ENCODE results near the gene GUK1.
"Not testable (repeated sequence)": the region's sequence is repeated elsewhere in the genome, so short reads cannot be mapped to it uniquely, and the experiment has no call there.

GUK1 gene

DNA sequence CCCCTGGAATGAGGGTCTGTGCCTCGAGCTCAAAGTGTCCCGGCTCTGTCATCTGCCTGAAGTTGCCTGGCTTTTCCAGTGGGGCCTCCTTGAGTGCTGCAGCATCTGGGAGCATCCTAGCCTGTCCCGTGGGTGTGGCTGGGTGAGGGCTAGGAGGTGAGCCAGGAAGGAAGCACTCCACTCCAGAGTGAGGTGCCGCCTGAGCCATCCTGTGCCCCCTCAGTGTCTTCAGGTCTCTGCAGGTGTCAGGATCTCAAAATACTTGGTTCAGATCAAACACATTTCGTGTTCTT is 37.0 kb downstream of the GUK1 start:
- no peak for DNase-seq (ENCODE audit: low read depth)

DNA sequence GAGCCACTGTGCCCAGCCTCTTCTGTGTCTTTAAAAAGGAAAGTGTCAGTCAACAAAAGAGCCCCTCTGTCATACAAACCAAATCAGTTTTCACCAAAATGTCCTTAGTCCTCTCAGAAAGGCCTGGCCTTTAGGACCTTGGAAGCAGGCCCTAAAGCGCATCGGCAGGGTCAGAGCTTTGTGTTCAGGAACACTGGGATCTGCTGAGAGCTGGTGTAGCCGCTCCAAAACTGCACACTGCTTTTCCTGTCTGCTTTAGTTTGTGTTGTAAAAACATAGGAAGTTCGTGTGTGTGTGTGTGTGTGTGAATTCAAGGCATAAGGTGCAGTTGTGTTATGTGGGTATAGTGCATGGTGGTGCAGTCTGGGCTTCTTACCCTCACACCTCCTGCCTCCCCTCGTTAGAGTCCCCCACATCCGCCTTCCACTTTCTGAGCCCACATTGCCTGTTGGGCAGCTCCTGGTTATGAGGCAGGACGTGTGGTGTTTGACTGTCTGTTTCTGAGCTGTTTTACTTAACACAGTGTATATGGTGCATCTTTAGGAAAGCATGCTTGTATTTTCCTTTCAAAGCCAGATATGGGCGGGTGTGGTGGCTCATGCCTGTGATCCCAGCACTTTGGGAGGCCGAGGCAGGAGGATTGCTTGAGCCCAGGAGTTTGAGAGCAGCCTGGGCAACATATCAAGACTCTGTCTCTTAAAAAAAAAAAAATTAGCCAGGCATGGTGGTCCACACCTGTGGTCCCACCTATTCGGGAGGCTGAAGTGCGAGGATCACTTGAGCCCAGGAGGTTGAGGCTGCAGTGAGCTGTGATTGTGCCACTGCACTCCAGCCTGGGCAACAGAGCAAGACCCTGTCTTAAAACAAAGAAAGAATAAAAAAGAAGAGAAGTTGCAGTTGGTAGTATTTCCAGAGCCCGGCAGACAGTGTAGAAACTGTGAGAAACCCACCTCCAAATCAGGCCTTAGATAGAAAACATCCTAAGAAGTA is 37.9 kb downstream of the GUK1 start:
- DNase-seq (ENCODE audit: low read depth) = no peak

DNA sequence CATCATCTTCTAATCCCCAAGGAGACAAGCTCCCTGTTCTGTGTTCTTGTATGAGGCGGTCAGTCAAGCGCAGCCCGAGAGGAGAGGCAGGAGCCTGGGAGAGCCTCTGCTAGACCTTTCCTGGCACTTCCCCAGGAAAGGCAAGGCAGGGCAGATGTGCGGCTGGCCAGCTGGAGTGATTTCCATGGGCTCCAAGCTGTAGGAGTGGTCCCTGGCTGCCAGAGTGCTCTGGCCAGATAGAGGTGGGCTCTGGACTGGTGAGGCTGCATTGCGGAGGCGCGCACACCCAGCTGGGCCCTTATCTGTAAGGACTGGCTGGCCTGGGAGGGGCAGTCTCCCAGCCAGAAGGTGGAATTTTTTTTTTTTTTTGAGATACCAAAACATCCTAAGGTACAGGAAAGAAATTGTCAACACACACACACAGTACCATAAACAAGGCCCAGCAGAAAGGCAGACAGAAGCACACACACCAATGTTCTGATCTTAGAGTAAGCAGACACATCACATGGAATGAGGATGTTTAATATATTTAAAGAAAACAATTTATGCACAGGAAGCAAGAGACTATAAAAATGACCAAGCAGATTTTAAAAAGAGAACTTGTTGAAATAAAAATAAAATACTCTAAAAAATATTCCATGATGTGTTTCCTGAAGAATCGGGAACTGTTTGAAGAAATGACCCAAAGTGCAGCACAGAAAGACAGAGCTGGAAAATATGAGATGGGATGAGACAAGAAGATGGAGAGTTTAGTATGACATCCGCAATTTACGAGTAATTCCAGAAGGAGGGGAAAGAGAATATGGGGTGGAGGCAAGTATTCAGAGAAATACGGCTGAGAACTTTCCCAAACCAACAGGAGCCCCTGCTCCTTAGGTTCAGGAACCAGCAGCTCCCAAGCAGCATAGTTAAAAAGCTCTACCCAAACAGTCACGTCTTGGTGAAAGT is 38.9 kb downstream of the GUK1 start:
- DNase-seq (ENCODE audit: low read depth) = no peak

DNA sequence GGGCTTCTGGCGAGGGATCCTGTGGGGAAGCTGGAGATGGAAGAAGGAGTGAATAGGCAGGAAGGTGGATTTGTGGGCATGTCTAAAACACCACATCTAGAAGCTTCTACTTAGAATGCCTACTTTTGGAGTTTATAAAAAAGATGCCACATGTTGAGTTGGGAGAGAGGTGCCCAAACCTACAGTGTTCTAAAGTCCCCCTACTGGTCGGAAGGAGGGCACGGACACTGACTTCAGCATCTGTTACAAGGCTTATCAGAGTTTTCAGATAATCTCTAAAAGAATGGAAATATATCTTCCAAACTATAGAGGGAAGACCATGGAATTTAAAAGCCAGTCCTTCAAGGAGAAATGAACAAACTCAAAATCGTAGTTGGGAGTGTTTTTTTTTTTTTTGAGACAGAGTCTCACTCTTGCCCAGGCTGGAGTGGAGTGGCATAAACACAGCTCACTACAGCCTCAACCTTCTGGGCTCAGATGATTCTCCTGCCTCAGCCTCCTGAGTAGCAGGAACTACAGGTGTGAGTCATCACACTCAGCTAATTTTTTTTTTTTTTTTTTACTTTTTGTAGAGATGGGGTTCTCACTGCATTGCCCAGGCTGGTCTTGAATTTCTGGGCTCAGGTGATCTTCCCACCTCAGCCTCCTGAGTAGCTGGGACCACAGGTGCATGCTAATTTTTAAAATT is 40.3 kb downstream of the GUK1 start:
- no peak for DNase-seq (ENCODE audit: low read depth)

DNA sequence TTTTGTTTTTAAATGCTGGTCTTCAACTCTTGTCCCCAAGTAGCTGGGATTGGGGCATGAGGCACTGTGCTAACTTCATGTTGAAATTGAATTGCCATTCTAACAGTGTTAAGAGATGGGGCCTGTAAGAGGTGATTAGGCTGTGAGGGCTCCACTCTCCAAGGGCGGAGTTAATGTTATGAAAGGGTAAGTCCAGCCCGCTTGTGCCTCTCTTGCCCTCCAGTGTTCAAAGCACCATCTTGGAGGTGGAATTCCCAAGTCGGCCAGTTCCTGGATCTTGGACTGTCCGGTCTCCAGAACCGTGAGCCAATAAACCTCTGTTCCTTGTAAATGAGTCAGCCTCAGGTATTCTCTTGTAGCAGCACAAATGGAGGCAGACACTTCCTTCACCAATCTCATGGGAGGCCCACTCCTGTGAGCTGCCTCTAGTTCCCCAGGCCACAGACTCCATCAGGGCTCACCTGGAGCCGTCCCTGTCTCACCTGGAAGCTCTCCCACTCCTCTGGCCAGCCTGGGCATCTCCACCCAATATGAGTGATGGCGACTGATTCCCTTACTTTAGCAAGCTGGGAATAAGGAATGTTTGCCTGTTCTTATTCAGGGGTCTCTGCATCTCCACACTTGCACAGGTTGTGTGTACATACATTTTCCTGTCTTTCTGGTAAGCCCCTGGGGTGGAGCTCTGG is 41.0 kb downstream of the GUK1 start:
- no peak for DNase-seq (ENCODE audit: low read depth)

DNA sequence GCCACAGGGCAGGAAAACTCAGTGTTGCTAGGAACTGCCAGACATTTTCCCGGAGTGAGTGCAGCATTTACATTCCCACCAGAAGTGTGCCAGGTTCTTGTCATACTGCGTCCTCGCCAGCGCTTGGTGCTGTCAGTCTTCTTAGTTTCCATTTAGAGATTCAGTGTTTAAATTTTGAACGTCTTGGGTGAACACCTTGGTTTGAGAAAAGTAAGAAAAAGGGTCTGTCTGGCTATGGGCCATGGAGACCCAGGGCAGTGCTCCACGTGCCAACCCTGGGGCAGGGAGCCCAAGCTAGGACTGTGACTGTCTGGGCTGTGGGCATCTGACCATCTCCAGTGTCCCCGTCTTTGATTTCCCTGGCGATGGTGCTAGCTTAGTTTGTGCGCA is 41.6 kb downstream of the GUK1 start:
- no peak for DNase-seq (ENCODE audit: low read depth)

DNA sequence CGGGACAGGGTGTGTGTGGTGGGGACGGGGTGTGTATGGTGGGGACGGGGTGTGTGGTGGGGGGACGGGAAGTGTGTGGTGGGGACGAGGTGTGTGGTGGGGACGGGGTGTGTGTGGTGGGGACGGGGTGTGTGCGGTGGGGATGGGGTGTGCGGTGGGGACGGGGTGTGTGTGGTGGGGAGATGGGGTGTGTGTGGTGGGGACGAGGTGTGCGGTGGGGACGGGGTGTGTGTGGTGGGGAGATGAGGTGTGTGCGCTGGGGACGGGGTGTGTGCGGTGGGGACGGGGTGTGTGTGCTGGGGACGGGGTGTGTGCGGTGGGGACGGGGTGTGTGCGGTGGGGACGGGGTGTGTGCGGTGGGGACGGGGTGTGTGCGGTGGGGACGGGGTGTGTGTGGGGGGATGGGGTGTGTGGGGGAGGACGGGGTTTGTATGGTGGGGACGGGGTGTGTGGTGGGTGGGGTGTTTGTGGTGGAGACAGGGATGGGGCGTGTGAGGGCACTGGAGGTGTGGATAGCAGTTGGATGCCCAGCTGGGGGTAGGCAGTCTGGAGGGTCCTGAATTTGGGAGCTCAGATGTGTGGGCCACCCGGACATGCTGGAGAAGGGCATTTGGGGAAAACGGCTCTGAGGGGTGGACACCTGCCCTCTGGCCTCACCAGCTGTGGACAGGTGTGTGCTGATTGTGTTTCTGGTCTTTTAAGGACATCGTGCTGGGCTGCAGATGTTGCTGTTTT is 42.4 kb downstream of the GUK1 start:
- DNase-seq (ENCODE audit: low read depth) = no peak

GRCh38 chr1:228184152-228184551 is 44.1 kb downstream of the GUK1 start:
- DNase-seq (ENCODE audit: low read depth) = no peak

GRCh38 chr1:228185641-228185965 is 45.5 kb downstream of the GUK1 start:
- DNase-seq (ENCODE audit: low read depth) = no peak

GRCh38 chr1:228188249-228188648 is 48.2 kb downstream of the GUK1 start:
- DNase-seq (ENCODE audit: low read depth) = not testable (repeated sequence)

DNA sequence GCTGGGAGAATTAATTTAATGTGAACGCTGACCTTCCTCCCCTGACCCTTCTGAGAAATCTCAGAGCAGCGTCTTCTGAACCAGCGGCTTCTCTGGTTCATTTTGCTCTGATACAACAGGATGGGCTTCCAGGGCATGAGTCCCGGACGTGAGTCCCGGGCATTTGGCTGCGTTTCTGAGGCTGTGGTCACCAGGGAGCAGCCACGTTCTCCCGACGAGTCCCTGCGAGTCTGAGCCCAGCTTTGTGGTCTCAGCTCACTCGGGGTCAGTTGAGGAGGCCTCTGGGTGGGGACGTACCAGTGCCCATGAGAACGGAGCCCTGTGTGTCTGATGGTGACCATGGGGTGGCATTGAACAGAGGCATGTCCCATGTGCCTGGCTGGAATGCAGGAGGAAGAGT is 50.1 kb downstream of the GUK1 start:
- no peak for DNase-seq (ENCODE audit: low read depth)

DNA sequence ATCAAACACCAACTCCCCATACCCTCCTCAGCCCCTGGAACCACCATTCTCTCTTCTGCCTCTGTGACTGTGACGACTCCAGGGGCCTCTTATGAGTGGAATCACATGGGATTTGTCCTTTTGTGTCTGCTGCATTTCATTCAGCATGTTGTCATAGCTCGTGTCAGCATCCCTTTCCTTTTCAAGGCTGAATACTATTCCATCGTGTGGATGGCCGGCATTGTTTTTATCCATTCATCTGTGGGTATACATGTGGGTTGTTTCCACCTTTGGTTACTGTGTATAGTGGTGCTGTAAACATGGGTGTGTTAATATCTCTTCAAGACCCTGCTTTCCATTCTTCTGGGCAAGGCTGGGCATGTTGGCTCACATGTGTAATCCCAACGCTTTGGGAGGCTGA is 50.7 kb downstream of the GUK1 start:
- no peak for DNase-seq (ENCODE audit: low read depth)

DNA sequence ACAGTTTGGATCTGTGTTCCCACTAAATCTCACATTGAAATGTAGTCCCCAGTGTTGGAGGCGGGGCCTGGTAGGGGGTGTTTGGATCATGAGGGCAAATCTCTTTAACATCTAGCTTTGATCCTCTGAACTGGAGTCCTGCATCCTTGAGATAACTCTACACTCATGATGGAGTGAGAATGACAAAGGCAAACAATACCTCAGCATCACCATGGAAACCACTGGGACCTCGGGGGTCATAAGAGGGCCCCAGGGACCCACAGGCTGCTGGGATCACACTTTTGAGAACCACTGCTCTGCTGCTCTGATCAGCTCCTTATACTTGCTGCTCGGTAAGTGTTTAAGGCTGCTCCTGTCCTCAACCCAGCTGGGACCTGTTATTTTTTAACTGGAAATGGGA is 54.4 kb downstream of the GUK1 start:
- no peak for DNase-seq (ENCODE audit: low read depth)

DNA sequence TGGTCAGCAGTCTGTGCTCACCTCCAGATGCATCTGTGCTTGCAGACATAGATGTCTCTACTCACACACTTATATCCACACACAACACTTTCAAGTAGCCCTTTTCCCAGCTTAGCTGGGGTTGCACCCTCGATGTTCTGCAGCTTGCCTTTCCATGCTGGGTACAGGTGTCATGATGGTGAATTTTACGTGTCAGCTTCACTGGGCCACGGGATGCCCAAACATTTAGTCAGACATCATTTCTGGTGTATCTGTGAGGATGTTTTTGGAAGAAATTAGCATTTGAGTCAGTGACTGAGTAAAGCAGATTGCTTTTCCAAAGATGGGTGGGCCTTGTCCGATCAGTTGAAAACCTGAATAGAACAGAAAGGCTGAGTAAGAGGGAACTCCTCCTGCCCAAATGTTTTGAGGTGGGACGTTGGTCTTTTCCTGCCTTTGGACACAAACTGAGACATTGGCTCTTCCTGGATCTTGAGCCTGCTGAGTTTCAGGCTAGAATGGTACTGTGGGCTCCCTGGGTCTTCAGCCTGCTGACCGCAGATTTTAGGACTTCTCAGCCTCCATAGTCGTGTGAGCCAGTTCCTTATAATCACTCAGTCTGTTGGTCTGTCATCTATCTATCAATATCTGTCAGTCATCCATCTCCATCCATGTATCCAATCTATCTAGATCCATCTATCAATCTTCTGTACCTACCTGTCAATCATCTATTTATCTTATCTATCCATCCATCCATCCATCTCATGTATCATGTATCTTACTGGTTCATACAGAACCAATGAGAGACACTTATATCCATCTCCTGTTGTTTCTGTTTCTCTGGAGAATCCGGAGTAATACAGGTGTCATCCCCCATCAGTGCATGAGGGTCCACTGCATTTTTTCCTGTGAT is 55.1 kb downstream of the GUK1 start:
- no peak for DNase-seq (ENCODE audit: low read depth)

- no peak for DNase-seq (ENCODE audit: low read depth)
Measured at GRCh38 chr1:228197555-228198147, 57.6 kb downstream of the GUK1 start.

All from CMK (cell line).